SU-DHL-6 (cell line): ENCODE measurements around the gene CISD3.

Source experiments
- H2AFZ ChIP-seq: fragments of 200-600 bp; sonication (generic); 2 replicates; pipeline ENCODE4 v1.6.1; 2014; ENCODE audit warnings: low read depth, mild to moderate bottlenecking, moderate library complexity, mixed read lengths, antibody characterized with exemption, low read length; ENCODE audit not compliant: severe bottlenecking
- H3F3A ChIP-seq: fragments of 200-600 bp; shearing (Covaris generic); 2 replicates; pipeline ENCODE4 v1.6.0; 2016; ENCODE audit warnings: antibody characterized with exemption, mild to moderate bottlenecking; ENCODE audit not compliant: insufficient read depth
- H3K27ac ChIP-seq: fragments of 200-600 bp; sonication (generic); 2 replicates; pipeline ENCODE4 v1.5.1; 2016; ENCODE audit warnings: low read depth, mild to moderate bottlenecking, low read length, moderate library complexity, mixed read lengths
- H3K27me3 ChIP-seq: fragments of 200-600 bp; sonication (generic), shearing (Covaris generic); 2 replicates; pipeline ENCODE4 v1.6.0; 2014; ENCODE audit warnings: mild to moderate bottlenecking, low read length
- H3K36me3 ChIP-seq: fragments of 200-600 bp; sonication (generic); 2 replicates; pipeline ENCODE4 v1.6.1; 2014; ENCODE audit warnings: mild to moderate bottlenecking, low read length, mixed read lengths
- H3K4me2 ChIP-seq: fragments of 300-600, 200-600 bp; shearing (Covaris generic), sonication (generic); 2 replicates; pipeline ENCODE4 v1.6.0; 2014; ENCODE audit warnings: low read length, low read depth, mild to moderate bottlenecking; ENCODE audit not compliant: poor library complexity, severe bottlenecking
- H3K4me3 ChIP-seq: fragments of 200-600 bp; sonication (generic); 2 replicates; pipeline ENCODE4 v1.5.1; 2014; ENCODE audit warnings: antibody characterized with exemption, low read length, mild to moderate bottlenecking, mixed read lengths; ENCODE audit not compliant: insufficient read depth, poor library complexity, severe bottlenecking
- H3K79me2 ChIP-seq: fragments of 200-600 bp; sonication (generic); 2 replicates; pipeline ENCODE4 v1.6.1; 2014; ENCODE audit warnings: mild to moderate bottlenecking, low read length, moderate library complexity; ENCODE audit not compliant: insufficient read depth
- H3K9ac ChIP-seq: fragments of 200-600 bp; sonication (generic); 2 replicates; pipeline ENCODE4 v1.7.0; 2014; ENCODE audit warnings: mild to moderate bottlenecking, low read length
- H3K9me2 ChIP-seq: fragments of 200-600 bp; sonication (generic); replicated peaks from 2 replicates; pipeline ENCODE4 v1.6.1; 2014; ENCODE audit warnings: low read length; ENCODE audit not compliant: insufficient read depth
- H3K9me3 ChIP-seq: fragments of 200-600 bp; sonication (generic); 2 replicates; pipeline ENCODE4 v1.6.1; 2014; ENCODE audit warnings: low read length, mixed read lengths; ENCODE audit not compliant: insufficient read depth
- H4K20me1 ChIP-seq: fragments of 200-600 bp; sonication (generic); 2 replicates; pipeline ENCODE4 v1.6.1; 2014; ENCODE audit warnings: low read depth, mild to moderate bottlenecking, antibody characterized with exemption, low read length, moderate library complexity, mixed read lengths
- EZH2phosphoT487 ChIP-seq: fragments of 200-600 bp; sonication (generic), shearing (Covaris generic); conservative IDR thresholded peaks from 2 replicates; pipeline ENCODE4 v1.6.1; 2018; ENCODE audit warnings: mild to moderate bottlenecking, antibody characterized with exemption, low read length, moderate library complexity, mixed read lengths
- TF ChIP-seq, protein P1 (sequence below): fragments of 200-600 bp; sonication (generic); IDR thresholded peaks from one replicate; pipeline ENCODE4 v1.5.1; 2017; ENCODE audit warnings: antibody characterized with exemption, mild to moderate bottlenecking, low read length, moderate library complexity; ENCODE audit not compliant: insufficient read depth, poor library complexity, severe bottlenecking

CISD3 gene

DNA sequence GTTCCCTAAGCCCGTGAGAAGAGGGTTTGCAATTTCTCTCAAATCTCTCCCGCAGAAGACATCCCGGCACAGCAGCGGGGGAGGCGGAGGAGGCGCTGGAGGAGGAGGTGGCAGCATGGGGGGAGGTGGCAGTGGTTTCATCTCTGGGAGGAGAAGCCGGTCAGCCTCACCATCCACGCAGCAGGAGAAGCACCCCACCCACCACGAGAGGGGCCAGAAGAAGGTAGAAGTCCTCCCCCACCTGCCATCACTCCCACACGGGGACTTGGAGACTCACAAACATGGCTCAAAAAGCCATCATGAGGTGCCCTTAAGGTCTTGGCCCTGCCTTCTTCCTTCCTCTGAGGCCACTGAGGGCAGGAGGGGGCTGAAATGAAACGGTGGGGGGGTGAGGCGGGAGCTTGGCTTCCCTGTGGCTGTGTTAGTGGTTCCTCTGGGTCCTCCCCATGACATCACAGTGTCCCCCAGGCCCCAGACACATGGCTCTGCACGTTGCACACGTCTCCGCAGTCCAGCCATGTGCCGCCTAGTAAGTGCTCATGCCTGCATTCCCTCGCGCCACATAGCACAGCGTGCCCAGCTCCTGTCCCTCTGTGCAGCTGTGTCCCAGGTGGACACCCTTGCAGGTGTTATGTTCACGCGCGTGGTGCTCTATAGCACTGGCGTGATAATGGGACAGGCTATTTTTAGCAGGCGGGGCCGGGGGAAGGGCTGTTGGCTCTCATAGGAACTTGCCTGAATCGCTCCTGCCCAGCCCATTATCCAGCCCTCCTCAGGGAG is 18.2 kb upstream of the CISD3 start:
- Histone ChIP-seq H3K4me3 (no peak overlapping the region), H3K36me3 (no peaks in the 10 kb centered on the region), H3K27ac (no peak overlapping the region), H3F3A (no peaks in the 10 kb centered on the region; the same call in 1 of the 2 replicates), H2AFZ (no peak overlapping the region), H4K20me1 (no peaks in the 10 kb centered on the region), H3K9ac (no peak overlapping the region), H3K27me3 (no peaks in the 10 kb centered on the region), H3K79me2 (peaks cover 12% of the 10 kb centered on the region; the same call in 1 of the 2 replicates), H3K9me3 (no peaks in the 10 kb centered on the region), H3K4me2 (no peak overlapping the region), H3K9me2 (no peaks in the 10 kb centered on the region)
- TF ChIP-seq EZH2phosphoT487 = no peak
- TF ChIP-seq, protein P1, sequence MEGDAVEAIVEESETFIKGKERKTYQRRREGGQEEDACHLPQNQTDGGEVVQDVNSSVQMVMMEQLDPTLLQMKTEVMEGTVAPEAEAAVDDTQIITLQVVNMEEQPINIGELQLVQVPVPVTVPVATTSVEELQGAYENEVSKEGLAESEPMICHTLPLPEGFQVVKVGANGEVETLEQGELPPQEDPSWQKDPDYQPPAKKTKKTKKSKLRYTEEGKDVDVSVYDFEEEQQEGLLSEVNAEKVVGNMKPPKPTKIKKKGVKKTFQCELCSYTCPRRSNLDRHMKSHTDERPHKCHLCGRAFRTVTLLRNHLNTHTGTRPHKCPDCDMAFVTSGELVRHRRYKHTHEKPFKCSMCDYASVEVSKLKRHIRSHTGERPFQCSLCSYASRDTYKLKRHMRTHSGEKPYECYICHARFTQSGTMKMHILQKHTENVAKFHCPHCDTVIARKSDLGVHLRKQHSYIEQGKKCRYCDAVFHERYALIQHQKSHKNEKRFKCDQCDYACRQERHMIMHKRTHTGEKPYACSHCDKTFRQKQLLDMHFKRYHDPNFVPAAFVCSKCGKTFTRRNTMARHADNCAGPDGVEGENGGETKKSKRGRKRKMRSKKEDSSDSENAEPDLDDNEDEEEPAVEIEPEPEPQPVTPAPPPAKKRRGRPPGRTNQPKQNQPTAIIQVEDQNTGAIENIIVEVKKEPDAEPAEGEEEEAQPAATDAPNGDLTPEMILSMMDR = no peak

DNA sequence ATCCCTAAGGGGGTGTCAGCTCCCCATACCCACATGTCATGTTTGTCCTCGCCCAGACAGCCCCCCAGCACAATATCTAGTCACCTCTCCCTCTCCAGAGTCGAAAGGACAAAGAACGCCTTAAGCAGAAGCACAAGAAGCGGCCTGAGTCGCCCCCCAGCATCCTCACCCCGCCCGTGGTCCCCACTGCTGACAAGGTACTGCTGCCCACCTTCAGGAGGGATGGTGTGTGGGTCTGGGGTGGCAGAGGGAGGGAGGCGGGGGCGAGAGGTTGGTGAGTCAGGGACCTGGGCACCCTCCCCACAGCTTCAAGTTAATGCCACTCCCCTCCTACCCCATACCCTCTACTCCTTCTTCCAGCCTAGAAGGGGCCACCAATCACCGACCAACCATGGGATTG is 17.5 kb upstream of the CISD3 start:
- Histone ChIP-seq H3K36me3 (no peaks in the 10 kb centered on the region), H3F3A (no peaks in the 10 kb centered on the region), H3K4me2 (no peak overlapping the region), H3K27me3 (no peaks in the 10 kb centered on the region), H3K4me3 (no peak overlapping the region), H4K20me1 (no peaks in the 10 kb centered on the region), H3K9me3 (no peaks in the 10 kb centered on the region), H2AFZ (no peak overlapping the region), H3K79me2 (peaks cover 6% of the 10 kb centered on the region; the same call in 1 of the 2 replicates), H3K9me2 (no peaks in the 10 kb centered on the region), H3K27ac (no peak overlapping the region), H3K9ac (no peak overlapping the region)
- TF ChIP-seq, protein P1 = no peak
- TF ChIP-seq EZH2phosphoT487 = no peak

- Histone ChIP-seq H3K27ac (no peak overlapping the region), H4K20me1 (no peaks in the 10 kb centered on the region), H3K9me2 (no peaks in the 10 kb centered on the region), H3K9me3 (no peaks in the 10 kb centered on the region), H3K4me2 (no peak overlapping the region), H3K27me3 (no peaks in the 10 kb centered on the region), H2AFZ (no peak overlapping the region), H3K79me2 (no peaks in the 10 kb centered on the region), H3K36me3 (no peaks in the 10 kb centered on the region), H3K9ac (no peak overlapping the region), H3F3A (no peaks in the 10 kb centered on the region), H3K4me3 (no peak overlapping the region)
- TF ChIP-seq, protein P1 = no peak
- no peak for TF ChIP-seq EZH2phosphoT487
These were observed 16.6 kb upstream of the CISD3 start for GRCh38 chr17:38713456-38714075.
